Endothelial cell of umbilical vein (primary cell): Measurements from ENCODE around the gene NOD2. TPM values are rescaled to one million over a fixed set of nuclear protein-coding genes. Genes with fewer than 3 reads are reported as not detected.

ENCODE experiments used
- BruUV-seq: library from RNA; stranded (reverse); fragments of 400-500 nt; replicated peaks from 2 replicates; lab custom pipeline; 2021; lab: Mats Ljungman, UMichigan
- CTCF ChIA-PET: fragments of 300-600, 350-600 bp; sonication (Branson Sonifier 250); formaldehyde crosslinking; loops from one replicate; lab custom pipeline; 2021; ENCODE audit warnings: antibody characterized with exemption, inconsistent platforms; lab: Charles Lee
- POLR2A ChIA-PET: fragments of 300-600, 350-600 bp; sonication (Branson Sonifier 250); formaldehyde crosslinking; loops from one replicate; lab custom pipeline; 2021; ENCODE audit warnings: antibody characterized with exemption, inconsistent platforms; lab: Charles Lee
- DNase-seq: peaks from one replicate; pipeline ENCODE4 v3.0.0-alpha.2; 2011; ENCODE audit warnings: low read depth, low spot score
- FAIRE-seq: peaks from 2 replicates; lab custom pipeline; 2011; peaks lifted over from hg19 to GRCh38; lab: Jason Lieb, UNC
- H2AFZ ChIP-seq: 2 replicates; pipeline ENCODE4 v1.6.0; 2012; ENCODE audit warnings: low read depth, low read length, control low read depth, inconsistent platforms
- H3K27ac ChIP-seq: 2 replicates; pipeline ENCODE4 v1.5.1; 2011; ENCODE audit warnings: low read depth, mild to moderate bottlenecking, control low read depth, low read length, moderate library complexity; ENCODE audit not compliant: insufficient read depth
- H3K27me3 ChIP-seq, 2 experiments: 2 replicates each; pipeline versions ENCODE4 v1.6.0 to v1.6.1; 2011; ENCODE audit warnings: low read length in 2 of 2, mixed read lengths in 1 of 2; ENCODE audit not compliant: control insufficient read depth in 2 of 2, insufficient read depth in 2 of 2
- H3K36me3 ChIP-seq, 2 experiments: 2 replicates in 1 of 2; 3 replicates in 1 of 2; pipeline ENCODE4 v1.5.1; 2011; ENCODE audit warnings: low read length in 2 of 2, mild to moderate bottlenecking in 1 of 2, moderate library complexity in 1 of 2; ENCODE audit not compliant: control insufficient read depth in 2 of 2, insufficient read depth in 2 of 2; ENCODE audit errors: extremely low read depth in 1 of 2
- H3K4me1 ChIP-seq: 3 replicates; pipeline ENCODE4 v1.5.1; 2011; ENCODE audit warnings: mild to moderate bottlenecking, low read length; ENCODE audit not compliant: control insufficient read depth, insufficient read depth; ENCODE audit errors: extremely low read depth
- H3K4me2 ChIP-seq: 2 replicates; pipeline ENCODE4 v1.6.1; 2011; ENCODE audit warnings: low read length, control low read depth, mixed read lengths; ENCODE audit not compliant: insufficient read depth
- H3K4me3 ChIP-seq, 3 experiments: fragments of 200-600 bp in 1 of 3; sonication (generic), shearing (Covaris generic) in 1 of 3; replicated peaks in 1 of 3; 2 replicates each; pipeline ENCODE4 v1.5.1; 2011 to 2016; ENCODE audit warnings: control low read depth in 3 of 3, low read length in 3 of 3, mild to moderate bottlenecking in 2 of 3, inconsistent platforms in 1 of 3, low read depth in 1 of 3, moderate library complexity in 1 of 3; ENCODE audit not compliant: insufficient read depth in 1 of 3
- H3K79me2 ChIP-seq: 2 replicates; pipeline ENCODE4 v1.6.0; 2012; ENCODE audit warnings: low read length, inconsistent platforms; ENCODE audit not compliant: control insufficient read depth, insufficient read depth
- H3K9ac ChIP-seq: replicated peaks from 2 replicates; pipeline ENCODE3; 2011; ENCODE audit warnings: low read length, control low read depth; ENCODE audit not compliant: insufficient read depth; ENCODE audit errors: extremely low read depth
- H3K9me1 ChIP-seq: replicated peaks from 3 replicates; pipeline ENCODE4 v1.6.0; 2011; ENCODE audit warnings: mild to moderate bottlenecking, low read length; ENCODE audit not compliant: control insufficient read depth, insufficient read depth; ENCODE audit errors: extremely low read depth
- H3K9me3 ChIP-seq: replicated peaks from 2 replicates; pipeline ENCODE4 v1.5.1; 2012; ENCODE audit warnings: low read length, inconsistent platforms; ENCODE audit not compliant: control insufficient read depth, insufficient read depth
- H4K20me1 ChIP-seq: replicated peaks from 2 replicates; pipeline ENCODE3; 2011; ENCODE audit warnings: mild to moderate bottlenecking, low read length; ENCODE audit not compliant: control insufficient read depth, insufficient read depth; ENCODE audit errors: extremely low read depth
- CTCF ChIP-seq, 2 donors: IDR thresholded peaks; 1 replicate in 1 of 2; 2 replicates in 1 of 2; pipeline ENCODE4 v1.5.1; 2011; ENCODE audit warnings: low read length in 2 of 2, mild to moderate bottlenecking in 2 of 2, moderate library complexity in 2 of 2, control low read depth in 1 of 2, inconsistent platforms in 1 of 2, low read depth in 1 of 2; ENCODE audit not compliant: insufficient read depth in 1 of 2; ENCODE audit errors: extremely low read depth in 1 of 2
- EZH2 ChIP-seq: IDR thresholded peaks from 2 replicates; pipeline ENCODE4 v1.6.1; 2012; ENCODE audit warnings: borderline replicate concordance, low read depth, mild to moderate bottlenecking, moderate library complexity, low read length, inconsistent platforms; ENCODE audit not compliant: severe bottlenecking
- FOS ChIP-seq: IDR thresholded peaks from 2 replicates; pipeline ENCODE4 v1.6.1; 2011; ENCODE audit warnings: mild to moderate bottlenecking, low read length, moderate library complexity, borderline replicate concordance; ENCODE audit not compliant: insufficient read depth
- GATA2 ChIP-seq: IDR thresholded peaks from 2 replicates; pipeline ENCODE4 v1.7.0; 2011; ENCODE audit warnings: low read depth, mild to moderate bottlenecking, moderate library complexity, mixed read lengths, low read length; ENCODE audit not compliant: insufficient read length, insufficient read depth
- JUN ChIP-seq: IDR thresholded peaks from 2 replicates; pipeline ENCODE4 v1.6.1; 2011; ENCODE audit warnings: borderline replicate concordance, low read depth; ENCODE audit not compliant: insufficient read length, insufficient read depth
- MAX ChIP-seq: IDR thresholded peaks from 2 replicates; pipeline ENCODE4 v1.6.1; 2011; ENCODE audit not compliant: insufficient read depth, insufficient read length
- MYC ChIP-seq: IDR thresholded peaks from one replicate; pipeline ENCODE4 v1.6.1; 2011; ENCODE audit warnings: mild to moderate bottlenecking, low read depth, low read length
- POLR2A ChIP-seq: IDR thresholded peaks from 2 replicates; pipeline ENCODE4 v1.6.1; 2012; ENCODE audit warnings: low read depth, mild to moderate bottlenecking, control low read depth, low read length
- POLR2AphosphoS5 ChIP-seq: IDR thresholded peaks from 2 replicates; pipeline ENCODE4 v1.6.1; 2012; ENCODE audit warnings: low read depth, mild to moderate bottlenecking, control low read depth, low read length, moderate library complexity; ENCODE audit not compliant: insufficient read depth
- dilution Hi-C: fragments of 300-500 bp; cut with MboI; formaldehyde crosslinking; loops from one replicate; pipeline ENCODE4 v1.15.0; 2019; ENCODE audit warnings: low sequenced_read_pairs; ENCODE audit not compliant: extremely low pct_ligation_motif_present
- intact Hi-C: fragments of 100-400 bp; cut with micrococcal nuclease; formaldehyde crosslinking; loops from one replicate; pipeline ENCODE4 v1.10.0; 2022
- polyA plus RNA-seq, 4 experiments: library from polyadenylated mRNA; depleted of rRNA in 3 of 4; stranded (reverse) in 3 of 4; unstranded in 1 of 4; fragments of >200 nt; gene quantifications; 2 replicates each; pipeline versions ENCODE4 v1.2.1 to v1.2.3, GENCODE V29; 2011 to 2012; ENCODE audit warnings: missing spikeins in 1 of 4
- total RNA-seq: library from RNA; stranded (reverse); gene quantifications from 2 replicates; pipeline ENCODE4 v1.2.3, GENCODE V29; 2021

The NOD2 gene
- total and polyA plus RNA-seq, 2 donors (not counting 3 experiments of a cell fraction or from before 2014, with no cell fraction given) = 0.07 to 0.58 TPM

DNA sequence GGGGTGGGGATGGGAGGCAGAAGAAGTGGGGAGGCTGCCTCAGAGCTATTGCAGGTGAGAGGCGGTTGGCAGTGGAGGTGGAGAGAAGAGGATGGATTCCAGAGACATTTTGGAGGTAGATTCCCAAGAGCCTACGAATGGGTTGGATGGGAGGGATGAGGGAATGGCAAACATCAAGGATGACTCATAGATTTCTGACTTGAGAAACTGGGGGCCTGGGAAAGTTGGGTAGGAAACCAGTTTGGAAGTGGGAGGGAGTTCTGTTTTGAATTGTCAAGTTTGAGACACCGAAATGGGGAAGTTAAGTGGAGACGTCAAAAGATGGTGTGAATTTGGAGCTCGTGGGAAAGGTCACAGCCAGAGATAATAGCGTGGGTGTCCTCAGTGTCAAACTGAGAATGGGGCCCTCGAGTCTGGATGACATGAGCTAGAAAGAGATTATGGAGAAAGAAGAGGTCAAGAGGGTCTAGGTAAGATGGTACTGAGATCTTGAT lies 42.3 kb downstream of the NOD2 start:
- dilution Hi-C loops (no loop called here), intact Hi-C loops (no loop called here)
- ChIA-PET CTCF (interaction anchor here (2.3 kb wide), 1 partner anchor 71 kb away, joined by 8 read pairs; no protein-coding TSS in a partner anchor), POLR2A (no interaction called here)
- Histone ChIP-seq H3K79me2 (no peaks in the 10 kb centered on the region), H3K4me3 (no peak overlapping the region), H3K27ac (no peak overlapping the region), H3K27me3 (peaks cover 2 to 3% of the 10 kb centered on the region in 2 experiments), H3K9me3 (no peaks in the 10 kb centered on the region), H3K36me3 (no peaks in the 10 kb centered on the region), H2AFZ (no peak overlapping the region), H4K20me1 (no peaks in the 10 kb centered on the region), H3K4me1 (no peaks in the 10 kb centered on the region), H3K9ac (no peak overlapping the region), H3K9me1 (no peaks in the 10 kb centered on the region), H3K4me2 (no peak overlapping the region)
- DNase-seq (no peak), FAIRE-seq (no peak)
- no TSS peak for BruUV-seq
- TF ChIP-seq MYC = no peak

GRCh38 chr16:50736448-50736847 lies 43.0 kb downstream of the NOD2 start:
- H3K79me2 ChIP-seq = no peaks in the 10 kb centered on the region
- intact Hi-C loops (no loop called here), dilution Hi-C loops (no loop called here)
- H4K20me1 ChIP-seq = no peaks in the 10 kb centered on the region
- no TSS peak for BruUV-seq
- H3K27me3 ChIP-seq = peaks cover 2 to 3% of the 10 kb centered on the region in 2 experiments
- H3K4me3 ChIP-seq = no peak overlapping the region
- H3K36me3 ChIP-seq = no peaks in the 10 kb centered on the region
- POLR2A ChIA-PET = no interaction called here
- DNase-seq = no peak
- no peak for TF ChIP-seq JUN
- no peak for TF ChIP-seq MYC
- no peak for TF ChIP-seq MAX
- TF ChIP-seq EZH2 = no peak
- TF ChIP-seq POLR2AphosphoS5 = no peak
- no peak for TF ChIP-seq POLR2A
- no peak for TF ChIP-seq GATA2
- no peak for TF ChIP-seq FOS
- TF ChIP-seq CTCF (IDR thresholded peaks at IDR 0.05; ENCODE audit: extremely low read depth in 1 of 2, insufficient read depth in 1 of 2, low read depth in 1 of 2, low read length in 2 of 2) = no peak
- H3K9ac ChIP-seq = no peak overlapping the region
- no peaks in the 10 kb centered on the region for H3K9me1 ChIP-seq
- no peaks in the 10 kb centered on the region for H3K9me3 ChIP-seq
- no peak for FAIRE-seq
- no peak overlapping the region for H3K4me2 ChIP-seq
- no peak overlapping the region for H2AFZ ChIP-seq
- CTCF ChIA-PET = interaction anchor here (1.2 to 2.9 kb wide), 2 partner anchors 36 to 70 kb away, joined by 3 to 14 read pairs; no protein-coding TSS in a partner anchor
- no peak overlapping the region for H3K27ac ChIP-seq
- H3K4me1 ChIP-seq = peaks cover 5% of the 10 kb centered on the region
